HCT116 (cell line): ENCODE measurements around the gene GRID2IP. TPM values are rescaled to one million over a fixed set of nuclear protein-coding genes. Genes with fewer than 3 reads are reported as not detected.

Source experiments
- ATAC-seq: fragments of 200-7000 bp; cut with Tn5 transposase; 2 replicates; pipeline ENCODE4 v1.9.1; 2020; ENCODE audit warnings: mild to moderate bottlenecking, moderate library complexity
- BruUV-seq: library from RNA; stranded (reverse); fragments of 400-500 nt; replicated peaks from 2 replicates; lab custom pipeline; 2021; lab: Mats Ljungman, UMichigan
- CTCF ChIA-PET: fragments of 300-600 bp; sonication (Branson Sonifier 250); formaldehyde crosslinking; loops from one replicate; lab custom pipeline; 2021; ENCODE audit warnings: antibody characterized with exemption; lab: Charles Lee
- POLR2A ChIA-PET: fragments of 300-600, 350-600 bp; sonication (Branson Sonifier 250); formaldehyde crosslinking; loops from one replicate; lab custom pipeline; 2021; ENCODE audit warnings: antibody characterized with exemption; lab: Charles Lee
- RAD21 ChIA-PET, 2 experiments: fragments of 300-600 bp; sonication (Branson Sonifier 250); formaldehyde crosslinking; loops; one replicate each; lab custom pipeline; 2023; ENCODE audit warnings: low total read pairs in 2 of 2; ENCODE audit not compliant: uncharacterized antibody in 2 of 2, unreplicated experiment in 2 of 2, low non-redundant PET in 1 of 2; lab: Charles Lee
- DNase-seq: peaks from one replicate; pipeline ENCODE4 v3.0.0-alpha.2; 2010; ENCODE audit warnings: low read depth, low spot score
- H2AFZ ChIP-seq: fragments of 200-600 bp; shearing (Covaris generic), sonication (generic); 2 replicates; pipeline ENCODE4 v1.6.1; 2017; ENCODE audit warnings: low read depth, mixed run types, mixed read lengths, antibody characterized with exemption, low read length; ENCODE audit not compliant: poor library complexity, severe bottlenecking
- H3K27ac ChIP-seq: 2 replicates; pipeline ENCODE4 v1.5.1; 2012; ENCODE audit warnings: low read depth, low read length
- H3K27me3 ChIP-seq: fragments of 200-600 bp; sonication (generic); 2 replicates; pipeline ENCODE4 v1.6.1; 2016; ENCODE audit warnings: mixed run types, low read length, mixed read lengths; ENCODE audit not compliant: insufficient read depth
- H3K36me3 ChIP-seq, 2 experiments: fragments of 200-500 bp in 1 of 2; fragments of 200-600 bp in 1 of 2; sonication (Bioruptor generic) in 1 of 2; sonication (generic) in 1 of 2; 2 replicates each; pipeline versions ENCODE4 v1.5.1 to v1.6.1; 2014 to 2016; ENCODE audit warnings: low read length in 2 of 2, inconsistent platforms in 1 of 2, mixed read lengths in 1 of 2, mixed run types in 1 of 2; ENCODE audit not compliant: insufficient read depth in 2 of 2, control insufficient read depth in 1 of 2
- H3K4me1 ChIP-seq, 2 experiments: fragments of 200-600 bp in 1 of 2; sonication (generic) in 1 of 2; 2 replicates each; pipeline versions ENCODE4 v1.5.1 to v1.6.1; 2012 to 2017; ENCODE audit warnings: low read length in 2 of 2, inconsistent platforms in 1 of 2, mild to moderate bottlenecking in 1 of 2, mixed read lengths in 1 of 2, mixed run types in 1 of 2, moderate library complexity in 1 of 2; ENCODE audit not compliant: insufficient read depth in 2 of 2, control insufficient read depth in 1 of 2
- H3K4me2 ChIP-seq: fragments of 200-600 bp; sonication (generic); 2 replicates; pipeline ENCODE4 v1.6.1; 2017; ENCODE audit warnings: mixed run types, low read length, mixed read lengths
- H3K4me3 ChIP-seq, 2 experiments: fragments of 200-600 bp in 1 of 2; sonication (generic) in 1 of 2; replicated peaks in 1 of 2; 2 replicates each; pipeline ENCODE4 v1.5.1; 2011 to 2016; ENCODE audit warnings: low read length in 2 of 2, control low read depth in 1 of 2, low read depth in 1 of 2, mild to moderate bottlenecking in 1 of 2, mixed read lengths in 1 of 2, mixed run types in 1 of 2
- H3K79me2 ChIP-seq: fragments of 200-600 bp; sonication (generic); 2 replicates; pipeline ENCODE4 v1.6.1; 2017; ENCODE audit warnings: mild to moderate bottlenecking, mixed run types, low read length, moderate library complexity, mixed read lengths; ENCODE audit not compliant: insufficient read depth
- H3K9ac ChIP-seq: fragments of 200-600 bp; sonication (generic); 2 replicates; pipeline ENCODE4 v1.6.1; 2016; ENCODE audit warnings: low read length, mixed read lengths
- H3K9me2 ChIP-seq: fragments of 200-600 bp; sonication (generic), shearing (Covaris generic); 2 replicates; pipeline ENCODE4 v1.6.1; 2017; ENCODE audit warnings: mixed run types, mild to moderate bottlenecking, moderate library complexity; ENCODE audit not compliant: insufficient read depth
- H3K9me3 ChIP-seq, 2 experiments: fragments of 200-500 bp in 1 of 2; fragments of 200-600 bp in 1 of 2; sonication (Bioruptor generic) in 1 of 2; sonication (generic) in 1 of 2; 2 replicates each; pipeline ENCODE4 v1.6.1; 2014 to 2017; ENCODE audit warnings: low read length in 2 of 2, mixed read lengths in 2 of 2, inconsistent platforms in 1 of 2, low read depth in 1 of 2, mild to moderate bottlenecking in 1 of 2, mixed run types in 1 of 2, moderate library complexity in 1 of 2; ENCODE audit not compliant: control insufficient read depth in 1 of 2, insufficient read depth in 1 of 2
- H4K20me1 ChIP-seq: fragments of 200-600 bp; sonication (generic), shearing (Covaris generic); 2 replicates; pipeline ENCODE4 v1.6.1; 2017; ENCODE audit warnings: mixed run types, mild to moderate bottlenecking, moderate library complexity; ENCODE audit not compliant: insufficient read depth
- ATF3 ChIP-seq: IDR thresholded peaks from 2 replicates; pipeline ENCODE4 v1.6.1; 2012
- CBX3 ChIP-seq: IDR thresholded peaks from 2 replicates; pipeline ENCODE4 v1.6.1; 2012; ENCODE audit warnings: low read depth
- CTCF ChIP-seq, 3 experiments: fragments of 200-600 bp in 1 of 3; sonication (generic) in 1 of 3; IDR thresholded peaks in 2 of 3; conservative IDR thresholded peaks in 1 of 3; 2 replicates each; pipeline ENCODE4 v1.5.1; 2012 to 2017; ENCODE audit warnings: low read depth in 2 of 3, low read length in 2 of 3, antibody characterized with exemption in 1 of 3, borderline replicate concordance in 1 of 3, control low read depth in 1 of 3, mild to moderate bottlenecking in 1 of 3, mixed read lengths in 1 of 3, mixed run types in 1 of 3, moderate library complexity in 1 of 3; ENCODE audit not compliant: insufficient read depth in 1 of 3
- EGR1 ChIP-seq: IDR thresholded peaks from 2 replicates; pipeline ENCODE4 v1.6.1; 2012; ENCODE audit warnings: low read depth
- ELF1 ChIP-seq: IDR thresholded peaks from 2 replicates; pipeline ENCODE4 v1.6.1; 2012; ENCODE audit warnings: low read depth, borderline replicate concordance
- EZH2phosphoT487 ChIP-seq: fragments of 200-600 bp; IDR thresholded peaks from 2 replicates; pipeline ENCODE4 v1.6.1; 2018; ENCODE audit warnings: antibody characterized with exemption, borderline replicate concordance
- JUND ChIP-seq: IDR thresholded peaks from 2 replicates; pipeline ENCODE4 v1.6.1; 2012
- MAX ChIP-seq: IDR thresholded peaks from 2 replicates; pipeline ENCODE4 v1.6.1; 2012
- POLR2A ChIP-seq: IDR thresholded peaks from 2 replicates; pipeline ENCODE4 v1.7.0; 2011; ENCODE audit warnings: borderline replicate concordance; ENCODE audit not compliant: insufficient read depth, insufficient read length; ENCODE audit errors: extremely low read depth
- POLR2AphosphoS5 ChIP-seq: IDR thresholded peaks from 2 replicates; pipeline ENCODE4 v1.6.1; 2011; ENCODE audit warnings: mild to moderate bottlenecking, low read depth, low read length, moderate library complexity
- RAD21 ChIP-seq: IDR thresholded peaks from 2 replicates; pipeline ENCODE4 v1.6.1; 2012; ENCODE audit warnings: low read depth, mild to moderate bottlenecking
- REST ChIP-seq: IDR thresholded peaks from 2 replicates; pipeline ENCODE4 v1.6.1; 2012; ENCODE audit warnings: low read depth
- SIN3A ChIP-seq: IDR thresholded peaks from 2 replicates; pipeline ENCODE4 v1.6.1; 2012; ENCODE audit warnings: low read depth
- SP1 ChIP-seq: IDR thresholded peaks from 2 replicates; pipeline ENCODE4 v1.6.1; 2012; ENCODE audit warnings: low read depth
- SRF ChIP-seq: IDR thresholded peaks from 2 replicates; pipeline ENCODE4 v1.6.1; 2012; ENCODE audit warnings: low read depth
- TCF7L2 ChIP-seq: IDR thresholded peaks from 2 replicates; pipeline ENCODE4 v1.7.0; 2011; ENCODE audit warnings: borderline replicate concordance, inconsistent platforms; ENCODE audit not compliant: insufficient read depth, insufficient read length; ENCODE audit errors: extremely low read depth
- YY1 ChIP-seq: IDR thresholded peaks from 2 replicates; pipeline ENCODE4 v1.6.1; 2011; ENCODE audit warnings: low read length, low read depth, moderate library complexity, mild to moderate bottlenecking; ENCODE audit not compliant: insufficient replicate concordance; ENCODE audit errors: extremely low read depth
- ZBTB33 ChIP-seq: IDR thresholded peaks from 2 replicates; pipeline ENCODE4 v1.6.1; 2011; ENCODE audit warnings: mild to moderate bottlenecking, low read length, moderate library complexity; ENCODE audit not compliant: insufficient replicate concordance; ENCODE audit errors: extremely low read depth
- intact Hi-C: fragments of 100-400 bp; cut with micrococcal nuclease; formaldehyde crosslinking; loops from 2 replicates; pipeline ENCODE4 v1.10.0; 2022
- total RNA-seq: library from RNA; stranded (reverse); gene quantifications from one replicate; pipeline ENCODE4 v1.2.1, GENCODE V29; 2021; ENCODE audit not compliant: unreplicated experiment

The GRID2IP gene
- total RNA-seq, 1 experiment from 2014 or later = 3.2 TPM

- no peaks in the 10 kb centered on the region for H3K36me3 ChIP-seq
- no peaks in the 10 kb centered on the region for H3K9me3 ChIP-seq
- H3K4me1 ChIP-seq = peaks cover 3 to 4% of the 10 kb centered on the region in 2 experiments; a peak in 3 of 4 replicates
- no peak for TF ChIP-seq REST
- TF ChIP-seq TCF7L2 = no peak
- no peak for TF ChIP-seq ELF1
- TF ChIP-seq MAX = peak; percentile 57
- no peak for TF ChIP-seq SP1
- TF ChIP-seq RAD21 = peak; percentile 37; the same call in 1 of the 2 replicates
- TF ChIP-seq ZBTB33 = no peak
- TF ChIP-seq YY1 = no peak
- TF ChIP-seq EGR1 = no peak
- no peak for TF ChIP-seq ATF3
- no peak for TF ChIP-seq SIN3A
- TF ChIP-seq CBX3 = no peak
- TF ChIP-seq SRF = no peak
- peak in 2 of 3 experiments; percentile 27 to 40; a peak in 3 of 6 replicates for TF ChIP-seq CTCF (IDR thresholded peaks at IDR 0.05 in 2 of 3, conservative IDR thresholded peaks at IDR 0.05 in 1 of 3; ENCODE audit: borderline replicate concordance in 1 of 3, insufficient read depth in 1 of 3, low read depth in 2 of 3, low read length in 2 of 3)
- no peak for TF ChIP-seq JUND
- no peak for TF ChIP-seq EZH2phosphoT487
- TF ChIP-seq POLR2AphosphoS5 = no peak
- no peak for TF ChIP-seq POLR2A
- no peak overlapping the region for H3K27ac ChIP-seq
- DNase-seq (peak; percentile 16), ATAC-seq (peak; percentile 75)
- no peak overlapping the region for H3K9ac ChIP-seq
- ChIA-PET RAD21 (interaction anchor here in 1 of 2 experiments (1.1 kb wide), 1 partner anchor 46 kb away, joined by 7 read pairs; no protein-coding TSS in a partner anchor), CTCF (no interaction called here), POLR2A (no interaction called here)
- no peaks in the 10 kb centered on the region for H3K79me2 ChIP-seq
- H3K27me3 ChIP-seq = no peaks in the 10 kb centered on the region
- H4K20me1 ChIP-seq = no peaks in the 10 kb centered on the region
- no peak overlapping the region for H3K4me2 ChIP-seq
- H3K4me3 ChIP-seq = no peak overlapping the region
- BruUV-seq = no TSS peak
- no peaks in the 10 kb centered on the region for H3K9me2 ChIP-seq
- no peak overlapping the region for H2AFZ ChIP-seq
- intact Hi-C loops = no loop called here
These were observed 61.6 kb downstream of the GRID2IP start for GRCh38 chr7:6489612-6490011.
